Aorta (tissue), 5 donors: Measurements from ENCODE around the gene RHBDL3. TPM values are rescaled to one million over a fixed set of nuclear protein-coding genes. Genes with fewer than 3 reads are reported as not detected.
A peak's percentile ranks its signal among the peaks of the same experiment; 100 is the strongest.
"Not testable (repeated sequence)": the region's sequence is repeated elsewhere in the genome, so short reads cannot be mapped to it uniquely, and the experiment has no call there.

Experiments used
- ATAC-seq: fragments of 200-7000 bp; cut with Tn5 transposase; one replicate; pipeline ENCODE4 v1.9.1; 2022; ENCODE audit warnings: moderate library complexity; ENCODE audit not compliant: low FRiP score
- DNase-seq, 2 donors: peaks; one replicate each; pipeline ENCODE4 v3.0.0-alpha.2; 2020
- H3K27ac ChIP-seq, 2 donors: one replicate each; pipeline ENCODE4 v1.5.1; 2013; ENCODE audit warnings: low read length in 2 of 2, mild to moderate bottlenecking in 2 of 2, moderate library complexity in 2 of 2, control low read depth in 1 of 2, inconsistent platforms in 1 of 2, low read depth in 1 of 2
- H3K27me3 ChIP-seq, 2 donors: one replicate each; pipeline ENCODE4 v1.6.1; 2013; ENCODE audit warnings: control low read depth in 1 of 2, low read length in 1 of 2, mild to moderate bottlenecking in 1 of 2, moderate library complexity in 1 of 2; ENCODE audit not compliant: insufficient read depth in 2 of 2, control insufficient read depth in 1 of 2
- H3K36me3 ChIP-seq, 2 donors: one replicate each; pipeline ENCODE4 v1.6.1; 2013; ENCODE audit warnings: control low read depth in 1 of 2, low read length in 1 of 2, mild to moderate bottlenecking in 1 of 2; ENCODE audit not compliant: insufficient read depth in 2 of 2, control insufficient read depth in 1 of 2
- H3K4me1 ChIP-seq, 2 donors: one replicate each; pipeline ENCODE4 v1.6.1; 2013; ENCODE audit warnings: low read length in 2 of 2, control low read depth in 1 of 2, mild to moderate bottlenecking in 1 of 2, moderate library complexity in 1 of 2; ENCODE audit not compliant: insufficient read depth in 2 of 2, control insufficient read depth in 1 of 2
- H3K4me3 ChIP-seq, 2 donors: one replicate each; pipeline ENCODE4 v1.5.1; 2013; ENCODE audit warnings: low read length in 2 of 2, control low read depth in 1 of 2, mild to moderate bottlenecking in 1 of 2
- H3K9me3 ChIP-seq: one replicate; pipeline ENCODE4 v1.6.1; 2013; ENCODE audit warnings: mild to moderate bottlenecking, low read length; ENCODE audit not compliant: control insufficient read depth
- whole genome bisulfite sequencing, 2 donors: extraction: QIAGEN DNeasy Blood & Tissue Kit; methylation state at CpG; one replicate each; pipeline ENCODE4 v1.1.7; 2013; 5-methylcytosine and 5-hydroxymethylcytosine counted together
- intact Hi-C, 2 donors: fragments of 100-400 bp; cut with DNase I; formaldehyde crosslinking; loops; one replicate each; pipeline versions ENCODE4 v1.14.2 to v1.15.0; 2022
- polyA plus RNA-seq, 2 donors: library from polyadenylated mRNA; stranded (reverse); fragments of 200-250 nt; gene quantifications; one replicate each; pipeline ENCODE4 v1.2.3, GENCODE V29; 2013
- total RNA-seq, 2 donors: library from RNA; stranded (reverse); fragmentation: NEBNext Ultra II Directional; extraction: Animal tissue kit (Norgen Biotek cat#: 25700); gene quantifications; one replicate each; pipeline ENCODE4 v1.2.1, GENCODE V29; 2021
- donor health status: healthy with polysubstance abuse.
- donor health status: Bipolar disorder and iron deficiency.
- donor health status: DM: no; HTN: no; CAD: no.
- donor health status: DM: no; HTN: no; CAD: no.
- donor health status: DM: yes; HTN: yes; CAD: no.

RHBDL3 gene
- total and polyA plus RNA-seq, 4 donors: 0.29 to 1.0 TPM; not detected in 2

- no peak for DNase-seq
- ATAC-seq: peak; percentile 42
- no peaks in the 10 kb centered on the region for H3K27me3 ChIP-seq
- intact Hi-C loops: no loop called here
- 7 to 9% methylated on average over 15 of the region's 15 CpGs for WGBS, 2 donors
- H3K4me3 ChIP-seq: peak overlapping the region; percentile 86 to 88
- H3K9me3 ChIP-seq: no peaks in the 10 kb centered on the region
- no peaks in the 10 kb centered on the region for H3K4me1 ChIP-seq
- H3K27ac ChIP-seq: peak overlapping the region; percentile 39 to 68
- H3K36me3 ChIP-seq: no peaks in the 10 kb centered on the region
Measured at GRCh38 chr17:32349503-32349853, 83.8 kb downstream of the RHBDL3 start.

- H3K4me3 ChIP-seq: peak within 1 kb of the TSS; percentile 88 to 97
- no peaks in the 10 kb centered on the region for H3K9me3 ChIP-seq
- peak within 1 kb of the TSS; percentile 95 to 98 for H3K27ac ChIP-seq
- no peaks in the 10 kb centered on the region for H3K36me3 ChIP-seq
- peaks cover 0 to 3% of the 10 kb centered on the region in 2 donors for H3K4me1 ChIP-seq
- H3K27me3 ChIP-seq: no peaks in the 10 kb centered on the region
- 0 to 1% methylated on average over 47 of the region's 47 CpGs for WGBS, 2 donors
- ATAC-seq (peak; percentile 100), DNase-seq (peak; percentile 97 to 98)
- intact Hi-C loops: no loop called here
Measured at GRCh38 chr17:32349854-32350665, 84.4 kb downstream of the RHBDL3 start, which contains the start of gene ZNF207. ZNF207 (plus strand) TSS chr17:32350157; CDS start chr17:32350286, 129 bp downstream.

- H3K9me3 ChIP-seq: no peaks in the 10 kb centered on the region
- peak overlapping the region; percentile 88 to 97 for H3K4me3 ChIP-seq
- H3K4me1 ChIP-seq: peaks cover 4 to 5% of the 10 kb centered on the region in 2 donors
- WGBS, 2 donors: 0% methylated on average over 20 of the region's 20 CpGs
- no peaks in the 10 kb centered on the region for H3K27me3 ChIP-seq
- peak overlapping the region; percentile 95 to 98 for H3K27ac ChIP-seq
- intact Hi-C loops: no loop called here
- DNase-seq: no peak
- no peaks in the 10 kb centered on the region for H3K36me3 ChIP-seq
- ATAC-seq: peak; percentile 78
Measured at GRCh38 chr17:32350666-32351418, 85.2 kb downstream of the RHBDL3 start.

GRCh38 chr17:32352734-32353133, 87.1 kb downstream of the RHBDL3 start:
- DNase-seq, H3K4me3 ChIP-seq, H3K27me3 ChIP-seq, H3K27ac ChIP-seq, ATAC-seq, H3K9me3 ChIP-seq, H3K36me3 ChIP-seq, intact Hi-C loops, H3K4me1 ChIP-seq: not testable (repeated sequence)
- WGBS, 2 donors: 91 to 95% methylated on average over 9 of the region's 9 CpGs

GRCh38 chr17:32355649-32356377, 90.2 kb downstream of the RHBDL3 start:
- H3K27me3 ChIP-seq: no peaks in the 10 kb centered on the region
- H3K9me3 ChIP-seq: no peaks in the 10 kb centered on the region
- H3K36me3 ChIP-seq: peaks cover 1 to 3% of the 10 kb centered on the region in 2 donors
- H3K4me3 ChIP-seq: no peak overlapping the region
- H3K27ac ChIP-seq: no peak overlapping the region
- H3K4me1 ChIP-seq: peaks cover 4 to 5% of the 10 kb centered on the region in 2 donors
- 53 to 56% methylated on average over 6 of the region's 6 CpGs for WGBS, 2 donors
- ATAC-seq (no peak), DNase-seq (no peak)
- intact Hi-C loops: no loop called here

- 85 to 93% methylated on average over 3 of the region's 3 CpGs for WGBS, 2 donors
- H3K27me3 ChIP-seq: no peaks in the 10 kb centered on the region
- intact Hi-C loops: no loop called here
- DNase-seq: no peak
- no peak overlapping the region for H3K27ac ChIP-seq
- H3K36me3 ChIP-seq: peaks cover 1 to 3% of the 10 kb centered on the region in 2 donors
- H3K9me3 ChIP-seq: no peaks in the 10 kb centered on the region
- H3K4me3 ChIP-seq: no peak overlapping the region
- no peak for ATAC-seq
- H3K4me1 ChIP-seq: peaks cover 4 to 5% of the 10 kb centered on the region in 2 donors
Measured at GRCh38 chr17:32356378-32356743, 90.7 kb downstream of the RHBDL3 start.

GRCh38 chr17:32356750-32357149, 91.1 kb downstream of the RHBDL3 start:
- ATAC-seq: no peak
- intact Hi-C loops: no loop called here
- no peak for DNase-seq

GRCh38 chr17:32357615-32358014, 92.0 kb downstream of the RHBDL3 start:
- Histone ChIP-seq H3K27me3 (no peaks in the 10 kb centered on the region), H3K36me3 (peaks cover 3 to 4% of the 10 kb centered on the region in 2 donors), H3K4me3 (no peak overlapping the region), H3K9me3 (no peaks in the 10 kb centered on the region), H3K27ac (no peak overlapping the region), H3K4me1 (peaks cover 4 to 5% of the 10 kb centered on the region in 2 donors)
- intact Hi-C loops: no loop called here
- DNase-seq (no peak), ATAC-seq (no peak)
- 85 to 89% methylated on average over 8 of the region's 8 CpGs for WGBS, 2 donors

More at GRCh38 chr17:32356750-32357149, 91.1 kb downstream of the RHBDL3 start:
- 89 to 92% methylated on average over 5 of the region's 5 CpGs for WGBS, 2 donors
- H3K4me1 ChIP-seq: peaks cover 4 to 5% of the 10 kb centered on the region in 2 donors
- H3K27ac ChIP-seq: no peak overlapping the region
- H3K9me3 ChIP-seq: no peaks in the 10 kb centered on the region
- H3K4me3 ChIP-seq: no peak overlapping the region
- H3K27me3 ChIP-seq: no peaks in the 10 kb centered on the region
- H3K36me3 ChIP-seq: peaks cover 1 to 3% of the 10 kb centered on the region in 2 donors
